Neuronal stem cell (in vitro differentiated cells): ENCODE results near the gene CAPN8.

Experiments
- DNase-seq: peaks from one replicate; pipeline ENCODE4 v3.0.0-alpha.2; 2013; ENCODE audit warnings: low spot score
- H2AFZ ChIP-seq: one replicate; pipeline ENCODE4 v1.6.1; 2013; ENCODE audit warnings: mild to moderate bottlenecking, low read length, inconsistent platforms
- H2AK5ac ChIP-seq: 2 replicates; pipeline ENCODE4 v1.6.1; 2013; ENCODE audit warnings: low read depth, mild to moderate bottlenecking, inconsistent platforms, low read length, moderate library complexity, mixed read lengths
- H2BK120ac ChIP-seq: 2 replicates; pipeline ENCODE4 v1.6.1; 2013; ENCODE audit warnings: low read depth, mild to moderate bottlenecking, inconsistent platforms, low read length, moderate library complexity, mixed read lengths
- H2BK12ac ChIP-seq: one replicate; pipeline ENCODE4 v1.6.1; 2013; ENCODE audit warnings: low read length, inconsistent platforms
- H2BK15ac ChIP-seq: 2 replicates; pipeline ENCODE4 v1.6.1; 2013; ENCODE audit warnings: mild to moderate bottlenecking, low read length, inconsistent platforms, mixed read lengths
- H2BK5ac ChIP-seq: one replicate; pipeline ENCODE4 v1.6.1; 2013; ENCODE audit warnings: inconsistent platforms, mild to moderate bottlenecking, low read length, moderate library complexity
- H3K14ac ChIP-seq: one replicate; pipeline ENCODE4 v1.6.1; 2013; ENCODE audit warnings: low read length, inconsistent platforms
- H3K18ac ChIP-seq: 2 replicates; pipeline ENCODE4 v1.6.1; 2013; ENCODE audit warnings: low read length, inconsistent platforms
- H3K23ac ChIP-seq: 2 replicates; pipeline ENCODE4 v1.6.1; 2013; ENCODE audit warnings: low read depth, mild to moderate bottlenecking, mixed read lengths, low read length, inconsistent platforms; ENCODE audit not compliant: poor library complexity
- H3K27ac ChIP-seq: replicated peaks from 3 replicates; pipeline ENCODE4 v1.5.1; 2013; ENCODE audit warnings: low read length, inconsistent platforms
- H3K27me3 ChIP-seq, 3 experiments: 2 replicates each; pipeline ENCODE4 v1.6.1; 2013; ENCODE audit warnings: low read length in 3 of 3, mild to moderate bottlenecking in 2 of 3, inconsistent platforms in 1 of 3, low read depth in 1 of 3, mixed read lengths in 1 of 3, moderate library complexity in 1 of 3; ENCODE audit not compliant: control insufficient read depth in 3 of 3, insufficient read depth in 3 of 3
- H3K36me3 ChIP-seq, 2 donors: replicated peaks in 1 of 2; 2 replicates each; pipeline ENCODE4 v1.6.1; 2013; ENCODE audit warnings: low read length in 2 of 2; ENCODE audit not compliant: control insufficient read depth in 2 of 2, insufficient read depth in 2 of 2
- H3K4ac ChIP-seq: 2 replicates; pipeline ENCODE4 v1.6.1; 2013; ENCODE audit warnings: inconsistent platforms, mild to moderate bottlenecking, low read length, moderate library complexity
- H3K4me1 ChIP-seq, 2 donors: 1 replicate in 1 of 2; 2 replicates in 1 of 2; pipeline ENCODE4 v1.6.1; 2013; ENCODE audit warnings: low read length in 2 of 2, low read depth in 1 of 2; ENCODE audit not compliant: control insufficient read depth in 2 of 2, insufficient read depth in 1 of 2
- H3K4me2 ChIP-seq: one replicate; pipeline ENCODE4 v1.6.1; 2013; ENCODE audit warnings: mild to moderate bottlenecking, low read length, inconsistent platforms; ENCODE audit not compliant: insufficient read depth, poor library complexity, severe bottlenecking
- H3K4me3 ChIP-seq, 2 donors: 2 replicates each; pipeline ENCODE4 v1.5.1; 2013; ENCODE audit warnings: low read length in 2 of 2, mild to moderate bottlenecking in 2 of 2, inconsistent platforms in 1 of 2, moderate library complexity in 1 of 2
- H3K79me1 ChIP-seq: one replicate; pipeline ENCODE4 v1.6.1; 2013; ENCODE audit warnings: low read depth, mild to moderate bottlenecking, inconsistent platforms, low read length, moderate library complexity
- H3K9ac ChIP-seq: one replicate; pipeline ENCODE4 v1.6.1; 2013; ENCODE audit warnings: mild to moderate bottlenecking, low read depth, low read length, inconsistent platforms; ENCODE audit not compliant: poor library complexity
- H3K9me3 ChIP-seq, 2 donors: replicated peaks in 1 of 2; 2 replicates each; pipeline versions ENCODE3 to v1.6.1; 2013; ENCODE audit warnings: low read length in 2 of 2, mild to moderate bottlenecking in 2 of 2, inconsistent platforms in 1 of 2, low read depth in 1 of 2, mixed read lengths in 1 of 2, moderate library complexity in 1 of 2; ENCODE audit not compliant: control insufficient read depth in 2 of 2, insufficient read depth in 1 of 2
- H4K8ac ChIP-seq: one replicate; pipeline ENCODE4 v1.6.1; 2013; ENCODE audit warnings: low read depth, mild to moderate bottlenecking, inconsistent platforms, low read length, moderate library complexity
- H4K91ac ChIP-seq: one replicate; pipeline ENCODE4 v1.6.1; 2013; ENCODE audit warnings: low read length, low read depth, mild to moderate bottlenecking, inconsistent platforms; ENCODE audit not compliant: poor library complexity
- WGBS, 2 donors: extraction: QIAGEN DNeasy Blood & Tissue Kit; methylation state at CpG; one replicate each; pipeline ENCODE4 v1.1.7; 2013; ENCODE audit warnings: missing lambda C conversion rate in 2 of 2, mixed read lengths in 1 of 2; ENCODE audit not compliant: insufficient read length in 2 of 2, insufficient replicate concordance in 1 of 2; ENCODE audit errors: extremely low coverage in 2 of 2; 5-methylcytosine and 5-hydroxymethylcytosine counted together

The CAPN8 gene

DNA sequence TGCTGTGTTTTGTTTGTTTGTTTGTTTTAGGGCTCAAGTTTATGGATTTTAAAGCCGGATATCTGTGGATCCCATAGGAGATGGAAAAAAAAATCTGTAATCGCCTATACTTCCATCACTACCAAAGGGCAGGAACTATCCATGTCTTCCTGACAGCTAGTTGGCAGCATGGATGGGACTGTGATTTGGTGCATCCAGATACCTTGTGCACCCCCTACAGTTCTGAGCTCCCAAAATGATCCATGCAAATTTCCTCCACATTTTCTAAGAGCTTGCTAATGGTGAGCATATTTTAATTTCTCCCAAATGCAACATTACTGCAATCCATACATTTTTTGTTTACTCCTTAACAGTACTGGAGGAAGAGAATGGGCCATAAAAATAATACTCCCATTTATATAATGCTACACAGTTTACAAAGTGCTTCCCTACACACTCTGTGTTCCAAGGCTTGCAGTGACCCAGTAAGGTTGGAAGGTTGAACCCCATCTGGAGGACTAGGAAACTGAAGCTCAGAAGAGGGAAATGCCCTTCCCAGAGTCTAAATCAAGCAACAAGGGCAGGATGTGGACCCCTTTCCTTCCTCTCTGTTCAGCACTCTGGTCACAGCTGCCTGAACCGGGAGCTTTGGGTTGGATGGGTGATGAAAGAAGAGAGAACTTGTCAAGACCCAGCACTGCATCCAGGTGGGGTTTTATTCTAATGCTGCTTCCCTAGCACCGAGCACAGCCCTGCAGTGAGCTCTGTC is 48.0 kb downstream of the CAPN8 start:
- no peaks in the 10 kb centered on the region for H3K27me3 ChIP-seq
- no peak overlapping the region for H3K18ac ChIP-seq
- no peak overlapping the region for H3K4ac ChIP-seq
- no peak overlapping the region for H2BK120ac ChIP-seq
- H4K8ac ChIP-seq, result no peak overlapping the region
- no peak overlapping the region for H4K91ac ChIP-seq
- no peak overlapping the region for H2BK15ac ChIP-seq
- no peaks in the 10 kb centered on the region for H3K9me3 ChIP-seq
- no peak overlapping the region for H3K23ac ChIP-seq
- no CpG with 5 or more reads among the region's 4 CpGs for WGBS, 2 donors
- no peak overlapping the region for H2AK5ac ChIP-seq
- H2AFZ ChIP-seq, result no peak overlapping the region
- H2BK12ac ChIP-seq, result no peak overlapping the region
- H3K4me3 ChIP-seq, result no peak overlapping the region
- no peak overlapping the region for H3K4me2 ChIP-seq
- peaks cover 0 to 10% of the 10 kb centered on the region in 2 donors for H3K4me1 ChIP-seq
- no peak for DNase-seq
- H3K27ac ChIP-seq, result no peak overlapping the region
- H2BK5ac ChIP-seq, result no peak overlapping the region
- H3K14ac ChIP-seq, result no peak overlapping the region
- no peak overlapping the region for H3K9ac ChIP-seq
- H3K79me1 ChIP-seq, result no peaks in the 10 kb centered on the region
- no peaks in the 10 kb centered on the region for H3K36me3 ChIP-seq

DNA sequence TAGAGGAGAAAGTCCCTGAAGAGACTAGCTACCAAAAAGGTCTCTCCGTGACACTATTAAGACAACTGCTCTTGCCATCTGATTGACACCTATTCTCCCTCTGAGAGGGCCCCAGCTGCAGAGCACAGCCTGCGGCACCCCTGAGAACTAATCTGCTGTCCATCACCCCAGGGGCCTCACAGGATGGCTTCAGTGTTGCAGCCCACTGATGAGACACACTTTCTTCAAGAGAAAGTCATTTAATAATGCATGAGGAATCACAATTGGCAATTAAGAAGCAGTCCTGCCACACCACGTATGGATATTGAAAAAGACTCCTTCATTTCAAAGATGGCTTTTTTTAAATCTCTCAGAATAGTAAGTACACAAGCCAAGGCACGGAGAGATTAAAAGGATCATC is 48.9 kb downstream of the CAPN8 start:
- peaks cover 0 to 4% of the 10 kb centered on the region in 2 donors for H3K4me1 ChIP-seq
- no peak overlapping the region for H3K4me2 ChIP-seq
- DNase-seq, result no peak
- no peak overlapping the region for H4K91ac ChIP-seq
- H2AK5ac ChIP-seq, result no peak overlapping the region
- no peak overlapping the region for H3K23ac ChIP-seq
- H3K27ac ChIP-seq, result no peak overlapping the region
- H4K8ac ChIP-seq, result no peak overlapping the region
- no peak overlapping the region for H2BK15ac ChIP-seq
- no peaks in the 10 kb centered on the region for H3K36me3 ChIP-seq
- H2BK120ac ChIP-seq, result no peak overlapping the region
- H3K4me3 ChIP-seq, result no peak overlapping the region
- H3K9me3 ChIP-seq, result peaks cover 0 to 1% of the 10 kb centered on the region in 2 donors
- H3K14ac ChIP-seq, result no peak overlapping the region
- H2AFZ ChIP-seq, result no peak overlapping the region
- H3K4ac ChIP-seq, result no peak overlapping the region
- H3K27me3 ChIP-seq, result no peaks in the 10 kb centered on the region
- H3K79me1 ChIP-seq, result no peaks in the 10 kb centered on the region
- no peak overlapping the region for H2BK12ac ChIP-seq
- no peak overlapping the region for H2BK5ac ChIP-seq
- WGBS, 2 donors, result no CpG with 5 or more reads among the region's 4 CpGs
- no peak overlapping the region for H3K18ac ChIP-seq
- H3K9ac ChIP-seq, result no peak overlapping the region

DNA sequence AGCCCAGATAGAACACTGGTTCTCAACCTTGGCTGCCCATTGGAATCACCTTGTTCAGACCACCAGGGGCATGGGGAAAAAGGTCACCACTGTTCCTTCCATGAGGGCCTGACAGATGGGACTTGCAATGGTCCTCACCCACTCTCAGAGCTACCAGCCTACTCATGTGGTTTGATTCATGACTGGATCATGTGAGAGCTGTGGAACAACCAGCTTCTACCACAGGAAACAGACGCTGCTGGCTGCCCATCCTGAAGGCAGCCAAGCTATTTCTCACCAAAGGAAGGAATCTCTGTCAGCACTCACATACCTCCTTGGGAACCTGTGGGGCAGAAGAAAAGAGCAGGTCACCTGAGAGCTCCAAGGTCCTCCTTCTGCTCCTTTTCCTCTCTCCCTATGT is 53.6 kb downstream of the CAPN8 start:
- no peak overlapping the region for H2BK12ac ChIP-seq
- H3K27ac ChIP-seq, result no peak overlapping the region
- no peak overlapping the region for H2AK5ac ChIP-seq
- H3K79me1 ChIP-seq, result no peaks in the 10 kb centered on the region
- no peak overlapping the region for H3K9ac ChIP-seq
- H2BK15ac ChIP-seq, result no peak overlapping the region
- H2AFZ ChIP-seq, result no peak overlapping the region
- no peak overlapping the region for H4K91ac ChIP-seq
- no peak overlapping the region for H3K4ac ChIP-seq
- no peak overlapping the region for H3K4me3 ChIP-seq
- H3K36me3 ChIP-seq, result no peaks in the 10 kb centered on the region
- H3K9me3 ChIP-seq, result peaks cover 0 to 3% of the 10 kb centered on the region in 2 donors
- no peak overlapping the region for H2BK120ac ChIP-seq
- no peaks in the 10 kb centered on the region for H3K4me1 ChIP-seq
- no peak for DNase-seq
- no peak overlapping the region for H2BK5ac ChIP-seq
- H3K4me2 ChIP-seq, result no peak overlapping the region
- no peaks in the 10 kb centered on the region for H3K27me3 ChIP-seq
- no CpG with 5 or more reads among the region's 1 CpG for WGBS, 2 donors
- H3K23ac ChIP-seq, result no peak overlapping the region
- H3K14ac ChIP-seq, result no peak overlapping the region
- H4K8ac ChIP-seq, result no peak overlapping the region
- H3K18ac ChIP-seq, result no peak overlapping the region

DNA sequence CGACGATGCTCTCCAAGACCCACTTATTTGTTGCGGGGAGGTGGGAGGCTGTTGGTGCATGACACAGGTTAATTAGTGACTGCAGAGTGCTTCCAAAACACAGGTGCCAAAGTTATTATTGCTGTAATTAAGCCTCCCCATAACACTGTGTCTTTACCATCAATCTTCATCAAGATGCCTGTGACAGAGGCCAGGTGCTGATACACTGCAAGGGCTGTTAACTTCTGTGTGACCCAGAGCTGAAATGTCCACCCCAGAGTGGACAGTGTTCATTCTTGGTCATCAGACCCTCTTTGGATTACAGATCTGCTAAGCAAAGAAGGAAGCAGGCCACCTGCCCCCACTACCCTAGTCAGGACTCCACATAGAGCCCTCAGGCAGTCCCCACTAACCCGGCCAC is 55.5 kb downstream of the CAPN8 start:
- Histone ChIP-seq H2AFZ (no peak overlapping the region), H2AK5ac (no peak overlapping the region), H4K8ac (no peak overlapping the region), H3K4me2 (no peak overlapping the region), H3K9me3 (peaks cover 0 to 3% of the 10 kb centered on the region in 2 donors), H2BK12ac (no peak overlapping the region), H3K23ac (no peak overlapping the region), H3K27me3 (no peaks in the 10 kb centered on the region), H3K27ac (no peak overlapping the region), H3K9ac (no peak overlapping the region), H2BK120ac (no peak overlapping the region), H2BK15ac (no peak overlapping the region), H3K4me1 (no peaks in the 10 kb centered on the region), H3K14ac (no peak overlapping the region), H3K18ac (no peak overlapping the region), H3K4me3 (no peak overlapping the region), H3K79me1 (no peaks in the 10 kb centered on the region), H2BK5ac (no peak overlapping the region), H4K91ac (no peak overlapping the region), H3K36me3 (no peaks in the 10 kb centered on the region), H3K4ac (no peak overlapping the region)
- no peak for DNase-seq
- WGBS, 2 donors, result no CpG with 5 or more reads among the region's 4 CpGs
